HEK293 (cell line): ENCODE results near the gene S100A11.
A peak's percentile ranks its signal among the peaks of the same experiment; 100 is the strongest.

Experiments
- CTCF ChIA-PET: fragments of 350-600 bp; formaldehyde crosslinking; extraction: SDS; loops from one replicate; lab custom pipeline; 2021; ENCODE audit warnings: antibody characterized with exemption; lab: Yijun Ruan, JAX
- POLR2A ChIA-PET: fragments of 300-600 bp; formaldehyde crosslinking; extraction: SDS; loops from one replicate; lab custom pipeline; 2020; ENCODE audit warnings: antibody characterized with exemption, inconsistent platforms; lab: Yijun Ruan, JAX
- H3K27ac ChIP-seq: fragments of 200-500 bp; sonication (Bioruptor generic); 2 replicates; pipeline ENCODE4 v1.5.1; 2014; ENCODE audit warnings: low read depth, low read length, control low read depth, inconsistent platforms; ENCODE audit errors: extremely low read depth
- H3K36me3 ChIP-seq, 2 experiments: fragments of 200-500 bp in 1 of 2; sonication (Bioruptor generic) in 1 of 2; 1 replicate in 1 of 2; 2 replicates in 1 of 2; pipeline ENCODE4 v1.5.1; 2014 to 2017; ENCODE audit warnings: inconsistent platforms in 2 of 2, low read length in 2 of 2; ENCODE audit not compliant: control insufficient read depth in 2 of 2, insufficient read depth in 1 of 2
- H3K4me1 ChIP-seq: fragments of 200-500 bp; sonication (Bioruptor generic); 2 replicates; pipeline ENCODE4 v1.5.1; 2014; ENCODE audit warnings: mild to moderate bottlenecking, low read length, inconsistent platforms; ENCODE audit not compliant: control insufficient read depth, insufficient read depth
- H3K4me3 ChIP-seq: 2 replicates; pipeline ENCODE4 v1.5.1; 2011; ENCODE audit warnings: low read depth, mild to moderate bottlenecking, control low read depth, low read length, moderate library complexity
- H3K9me3 ChIP-seq: fragments of 200-500 bp; sonication (Bioruptor generic); 2 replicates; pipeline ENCODE4 v1.5.1; 2014; ENCODE audit warnings: low read depth, low read length, inconsistent platforms; ENCODE audit not compliant: control insufficient read depth, insufficient read depth
- BCL11A ChIP-seq: fragments of 450-650 bp; formaldehyde crosslinking; IDR thresholded peaks from 2 replicates; pipeline ENCODE4 v1.5.1; 2016; ENCODE audit warnings: low read depth, missing biosample characterization, missing genetic modification characterization
- EGR2 ChIP-seq: fragments of 450-650 bp; formaldehyde crosslinking; IDR thresholded peaks from 2 replicates; pipeline ENCODE4 v1.5.1; 2016; ENCODE audit warnings: low read depth, missing biosample characterization, missing genetic modification characterization
- GLIS1 ChIP-seq: fragments of 450-650 bp; formaldehyde crosslinking; IDR thresholded peaks from 2 replicates; pipeline ENCODE4 v1.5.1; 2016; ENCODE audit warnings: missing biosample characterization, missing genetic modification characterization
- KLF1 ChIP-seq: fragments of 450-650 bp; formaldehyde crosslinking; IDR thresholded peaks from 2 replicates; pipeline ENCODE4 v1.5.1; 2016; ENCODE audit warnings: missing biosample characterization, missing genetic modification characterization
- MEIS1 ChIP-seq: sonication (generic); formaldehyde crosslinking; IDR thresholded peaks from 2 replicates; pipeline ENCODE4 v1.8.1; 2022; ENCODE audit warnings: missing genetic modification reagents, mild to moderate bottlenecking, borderline replicate concordance
- RBAK ChIP-seq: fragments of 450-650 bp; formaldehyde crosslinking; IDR thresholded peaks from 2 replicates; pipeline ENCODE4 v1.5.1; 2016; ENCODE audit warnings: missing biosample characterization, missing genetic modification characterization
- SP2 ChIP-seq: fragments of 450-650 bp; formaldehyde crosslinking; IDR thresholded peaks from 2 replicates; pipeline ENCODE4 v1.5.1; 2016; ENCODE audit warnings: missing biosample characterization, missing genetic modification characterization
- SP7 ChIP-seq: fragments of 450-650 bp; formaldehyde crosslinking; IDR thresholded peaks from 2 replicates; pipeline ENCODE4 v1.5.1; 2016; ENCODE audit warnings: missing biosample characterization, missing genetic modification characterization
- TCF7L2 ChIP-seq: IDR thresholded peaks from 2 replicates; pipeline ENCODE4 v1.6.1; 2011; ENCODE audit warnings: low read depth, mild to moderate bottlenecking, inconsistent platforms, low read length, moderate library complexity, borderline replicate concordance
- YY1 ChIP-seq: fragments of 450-650 bp; formaldehyde crosslinking; IDR thresholded peaks from 2 replicates; pipeline ENCODE4 v1.5.1; 2018; ENCODE audit warnings: missing biosample characterization, missing genetic modification characterization
- ZBTB1 ChIP-seq: fragments of 450-650 bp; formaldehyde crosslinking; IDR thresholded peaks from 2 replicates; pipeline ENCODE4 v1.5.1; 2016; ENCODE audit warnings: missing biosample characterization, missing genetic modification characterization
- ZBTB20 ChIP-seq: fragments of 450-650 bp; formaldehyde crosslinking; IDR thresholded peaks from 2 replicates; pipeline ENCODE4 v1.5.1; 2016; ENCODE audit warnings: missing biosample characterization, missing genetic modification characterization
- ZBTB7A ChIP-seq: fragments of 450-650 bp; formaldehyde crosslinking; IDR thresholded peaks from 2 replicates; pipeline ENCODE4 v1.5.1; 2016; ENCODE audit warnings: low read depth, missing biosample characterization, missing genetic modification characterization
- ZNF112 ChIP-seq: fragments of 450-650 bp; formaldehyde crosslinking; IDR thresholded peaks from 2 replicates; pipeline ENCODE4 v1.5.0; 2017; ENCODE audit warnings: missing biosample characterization, missing genetic modification characterization
- ZNF133 ChIP-seq: fragments of 450-650 bp; formaldehyde crosslinking; IDR thresholded peaks from 2 replicates; pipeline ENCODE4 v1.5.1; 2016; ENCODE audit warnings: missing biosample characterization, missing genetic modification characterization
- ZNF174 ChIP-seq: fragments of 450-650 bp; formaldehyde crosslinking; IDR thresholded peaks from 2 replicates; pipeline ENCODE4 v1.5.0; 2017; ENCODE audit warnings: missing biosample characterization, mild to moderate bottlenecking, missing genetic modification characterization
- ZNF19 ChIP-seq: fragments of 450-650 bp; formaldehyde crosslinking; IDR thresholded peaks from 2 replicates; pipeline ENCODE4; 2016; ENCODE audit warnings: missing biosample characterization, missing genetic modification characterization, low read depth
- ZNF214 ChIP-seq: fragments of 450-650 bp; formaldehyde crosslinking; IDR thresholded peaks from 2 replicates; pipeline ENCODE4 v1.5.1; 2017; ENCODE audit warnings: missing biosample characterization, mild to moderate bottlenecking, missing genetic modification characterization, borderline replicate concordance
- ZNF24 ChIP-seq: fragments of 450-650 bp; formaldehyde crosslinking; IDR thresholded peaks from 2 replicates; pipeline ENCODE4 v1.5.1; 2016; ENCODE audit warnings: missing biosample characterization, missing genetic modification characterization
- ZNF341 ChIP-seq: fragments of 450-650 bp; formaldehyde crosslinking; IDR thresholded peaks from 2 replicates; pipeline ENCODE4; 2016; ENCODE audit warnings: low read depth, missing biosample characterization, missing genetic modification characterization
- ZNF548 ChIP-seq: fragments of 450-650 bp; formaldehyde crosslinking; IDR thresholded peaks from 2 replicates; pipeline ENCODE4 v1.5.1; 2016; ENCODE audit warnings: missing biosample characterization, missing genetic modification characterization
- ZNF549 ChIP-seq: fragments of 450-650 bp; IDR thresholded peaks from 2 replicates; pipeline ENCODE4 v1.5.1; 2018; ENCODE audit warnings: missing biosample characterization, missing genetic modification characterization, mild to moderate bottlenecking, inconsistent platforms, moderate library complexity
- ZNF555 ChIP-seq: fragments of 450-650 bp; formaldehyde crosslinking; conservative IDR thresholded peaks from 2 replicates; pipeline ENCODE4 v1.5.1; 2017; ENCODE audit warnings: missing biosample characterization, mild to moderate bottlenecking, missing genetic modification characterization, inconsistent platforms
- ZNF623 ChIP-seq: fragments of 450-650 bp; formaldehyde crosslinking; IDR thresholded peaks from 2 replicates; pipeline ENCODE4 v1.5.1; 2016; ENCODE audit warnings: missing biosample characterization, missing genetic modification characterization
- ZNF670 ChIP-seq: fragments of 450-650 bp; formaldehyde crosslinking; IDR thresholded peaks from 2 replicates; pipeline ENCODE4 v1.5.1; 2016; ENCODE audit warnings: missing biosample characterization, missing genetic modification characterization, low read depth
- ZNF701 ChIP-seq: fragments of 450-650 bp; formaldehyde crosslinking; IDR thresholded peaks from 2 replicates; pipeline ENCODE4 v1.5.1; 2016; ENCODE audit warnings: missing biosample characterization, missing genetic modification characterization
- ZNF707 ChIP-seq: fragments of 450-650 bp; formaldehyde crosslinking; IDR thresholded peaks from 2 replicates; pipeline ENCODE4 v1.5.1; 2016; ENCODE audit warnings: missing biosample characterization, missing genetic modification characterization
- ZNF843 ChIP-seq: fragments of 450-650 bp; formaldehyde crosslinking; IDR thresholded peaks from 2 replicates; pipeline ENCODE4 v1.5.1; 2016; ENCODE audit warnings: missing biosample characterization, missing genetic modification characterization
- ZSCAN30 ChIP-seq: fragments of 450-650 bp; IDR thresholded peaks from 2 replicates; pipeline ENCODE4 v1.5.1; 2018; ENCODE audit warnings: missing biosample characterization, mild to moderate bottlenecking, missing genetic modification characterization, moderate library complexity
- TF ChIP-seq, protein P1 (sequence below): fragments of 450-650 bp; formaldehyde crosslinking; IDR thresholded peaks from 2 replicates; pipeline ENCODE4 v1.5.1; 2017; ENCODE audit warnings: missing biosample characterization, missing genetic modification characterization
- TF ChIP-seq, protein P2 (sequence below): fragments of 450-650 bp; formaldehyde crosslinking; IDR thresholded peaks from 2 replicates; pipeline ENCODE4 v1.5.1; 2016; ENCODE audit warnings: missing biosample characterization, missing genetic modification characterization
- TF ChIP-seq, protein P3 (sequence below): fragments of 450-650 bp; formaldehyde crosslinking; IDR thresholded peaks from 2 replicates; pipeline ENCODE4 v1.5.1; 2016; ENCODE audit warnings: missing biosample characterization, missing genetic modification characterization
- TF ChIP-seq, protein P4 (sequence below): fragments of 450-650 bp; formaldehyde crosslinking; conservative IDR thresholded peaks from 2 replicates; pipeline ENCODE4 v1.5.1; 2016; ENCODE audit warnings: low read depth, missing biosample characterization, missing genetic modification characterization

Gene S100A11

DNA sequence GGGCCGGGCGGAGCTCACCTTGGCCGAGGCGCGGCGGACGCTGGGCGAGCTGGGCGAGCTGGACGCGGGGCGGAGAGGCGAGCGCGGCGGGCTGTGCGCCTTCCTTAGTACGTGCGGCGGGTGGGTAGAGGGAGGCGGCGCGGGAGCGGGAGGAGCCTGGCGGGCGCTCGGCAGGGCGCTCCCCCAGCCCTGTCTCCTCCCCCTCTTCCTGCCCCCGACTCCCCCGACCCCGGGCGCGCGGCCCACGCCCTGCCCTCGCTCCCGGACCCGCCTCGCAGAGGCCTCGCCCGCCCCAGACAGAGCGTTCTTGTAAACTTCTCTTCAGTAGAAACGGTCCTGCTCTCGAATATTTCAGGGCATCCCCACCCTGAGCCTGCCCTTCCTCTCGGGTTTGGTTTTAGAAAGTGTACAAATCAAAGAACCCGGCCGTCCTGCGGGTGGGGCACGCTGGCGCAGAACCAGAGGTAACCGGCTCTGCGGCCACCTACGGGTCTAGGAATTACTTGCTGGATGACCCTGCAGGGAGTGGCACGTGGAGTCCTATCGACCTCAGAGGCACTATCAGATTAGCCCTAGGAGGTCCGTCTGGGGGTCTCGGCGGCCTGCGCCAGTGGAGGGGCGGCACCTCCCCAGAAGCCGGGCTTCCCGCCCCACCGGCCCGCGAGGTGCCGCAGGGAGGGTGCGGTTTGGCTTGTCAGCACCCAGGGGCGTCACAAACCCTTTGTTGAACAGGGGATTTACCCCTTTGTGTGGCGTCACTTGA is 42.9 kb downstream of the S100A11 start, which contains the start of gene S100A10:
Gene S100A10 (minus strand): TSS at position 126 of the 763 bp plus-strand sequence. CDS start 7,629 bp downstream, outside the sequence.
- no peaks in the 10 kb centered on the region for H3K36me3 ChIP-seq
- H3K4me3 ChIP-seq, result peak within 1 kb of the TSS; percentile 79
- no peaks in the 10 kb centered on the region for H3K9me3 ChIP-seq
- POLR2A ChIA-PET, result interaction anchor here (2.0 to 3.2 kb wide), 5 partner anchors 17 to 454 kb away, joined by 5 to 15 read pairs (median 7); partner anchors contain the start of gene TUFT1
- CTCF ChIA-PET, result interaction anchor here (0.6 to 9.3 kb wide), 6 partner anchors 8 to 1604 kb away, joined by 4 to 131 read pairs (median 7); no protein-coding TSS in a partner anchor
- H3K27ac ChIP-seq, result peak within 1 kb of the TSS; percentile 90
- peaks cover 34% of the 10 kb centered on the region for H3K4me1 ChIP-seq
- TF ChIP-seq BCL11A (tag by site-specific recombination), result no peak
- no peak for TF ChIP-seq ZSCAN30 (tag by site-specific recombination)
- TF ChIP-seq ZNF341 (tag by site-specific recombination), result peak; percentile 82
- TF ChIP-seq ZNF133 (tag by site-specific recombination), result no peak
- peak; percentile 32; the same call in 1 of the 2 replicates for TF ChIP-seq EGR2 (tag by site-specific recombination)
- no peak for TF ChIP-seq ZNF112 (tag by site-specific recombination)
- no peak for TF ChIP-seq ZNF24 (tag by site-specific recombination)
- no peak for TF ChIP-seq ZNF701 (tag by site-specific recombination)
- no peak for TF ChIP-seq ZBTB1 (tag by site-specific recombination)
- TF ChIP-seq RBAK, result no peak
- no peak for TF ChIP-seq ZBTB20
- TF ChIP-seq, protein P1, sequence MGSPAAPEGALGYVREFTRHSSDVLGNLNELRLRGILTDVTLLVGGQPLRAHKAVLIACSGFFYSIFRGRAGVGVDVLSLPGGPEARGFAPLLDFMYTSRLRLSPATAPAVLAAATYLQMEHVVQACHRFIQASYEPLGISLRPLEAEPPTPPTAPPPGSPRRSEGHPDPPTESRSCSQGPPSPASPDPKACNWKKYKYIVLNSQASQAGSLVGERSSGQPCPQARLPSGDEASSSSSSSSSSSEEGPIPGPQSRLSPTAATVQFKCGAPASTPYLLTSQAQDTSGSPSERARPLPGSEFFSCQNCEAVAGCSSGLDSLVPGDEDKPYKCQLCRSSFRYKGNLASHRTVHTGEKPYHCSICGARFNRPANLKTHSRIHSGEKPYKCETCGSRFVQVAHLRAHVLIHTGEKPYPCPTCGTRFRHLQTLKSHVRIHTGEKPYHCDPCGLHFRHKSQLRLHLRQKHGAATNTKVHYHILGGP (tag by site-specific recombination), result no peak
- TF ChIP-seq TCF7L2, result peak; percentile 39; the same call in 1 of the 2 replicates
- TF ChIP-seq ZNF843 (tag by site-specific recombination), result no peak
- no peak for TF ChIP-seq ZNF623 (tag by site-specific recombination)
- TF ChIP-seq SP7 (tag by site-specific recombination), result peak; percentile 44; the same call in 1 of the 2 replicates
- TF ChIP-seq, protein P2, sequence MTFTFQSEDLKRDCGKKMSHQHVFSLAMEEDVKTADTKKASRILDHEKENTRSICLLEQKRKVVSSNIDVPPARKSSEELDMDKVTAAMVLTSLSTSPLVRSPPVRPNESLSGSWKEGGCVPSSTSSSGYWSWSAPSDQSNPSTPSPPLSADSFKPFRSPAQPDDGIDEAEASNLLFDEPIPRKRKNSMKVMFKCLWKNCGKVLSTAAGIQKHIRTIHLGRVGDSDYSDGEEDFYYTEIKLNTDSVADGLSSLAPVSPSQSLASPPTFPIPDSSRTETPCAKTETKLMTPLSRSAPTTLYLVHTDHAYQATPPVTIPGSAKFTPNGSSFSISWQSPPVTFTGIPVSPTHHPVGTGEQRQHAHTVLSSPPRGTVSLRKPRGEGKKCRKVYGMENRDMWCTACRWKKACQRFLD (tag by site-specific recombination), result no peak
- TF ChIP-seq ZNF707 (tag by site-specific recombination), result no peak
- peak; percentile 89 for TF ChIP-seq KLF1 (tag by site-specific recombination)
- TF ChIP-seq ZNF549 (tag by site-specific recombination), result no peak
- no peak for TF ChIP-seq YY1 (tag by site-specific recombination)
- TF ChIP-seq, protein P3, sequence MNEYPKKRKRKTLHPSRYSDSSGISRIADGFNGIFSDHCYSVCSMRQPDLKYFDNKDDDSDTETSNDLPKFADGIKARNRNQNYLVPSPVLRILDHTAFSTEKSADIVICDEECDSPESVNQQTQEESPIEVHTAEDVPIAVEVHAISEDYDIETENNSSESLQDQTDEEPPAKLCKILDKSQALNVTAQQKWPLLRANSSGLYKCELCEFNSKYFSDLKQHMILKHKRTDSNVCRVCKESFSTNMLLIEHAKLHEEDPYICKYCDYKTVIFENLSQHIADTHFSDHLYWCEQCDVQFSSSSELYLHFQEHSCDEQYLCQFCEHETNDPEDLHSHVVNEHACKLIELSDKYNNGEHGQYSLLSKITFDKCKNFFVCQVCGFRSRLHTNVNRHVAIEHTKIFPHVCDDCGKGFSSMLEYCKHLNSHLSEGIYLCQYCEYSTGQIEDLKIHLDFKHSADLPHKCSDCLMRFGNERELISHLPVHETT (tag by site-specific recombination), result no peak
- peak; percentile 90 for TF ChIP-seq GLIS1 (tag by site-specific recombination)
- TF ChIP-seq ZNF555 (tag by site-specific recombination), result no peak
- TF ChIP-seq, protein P4, sequence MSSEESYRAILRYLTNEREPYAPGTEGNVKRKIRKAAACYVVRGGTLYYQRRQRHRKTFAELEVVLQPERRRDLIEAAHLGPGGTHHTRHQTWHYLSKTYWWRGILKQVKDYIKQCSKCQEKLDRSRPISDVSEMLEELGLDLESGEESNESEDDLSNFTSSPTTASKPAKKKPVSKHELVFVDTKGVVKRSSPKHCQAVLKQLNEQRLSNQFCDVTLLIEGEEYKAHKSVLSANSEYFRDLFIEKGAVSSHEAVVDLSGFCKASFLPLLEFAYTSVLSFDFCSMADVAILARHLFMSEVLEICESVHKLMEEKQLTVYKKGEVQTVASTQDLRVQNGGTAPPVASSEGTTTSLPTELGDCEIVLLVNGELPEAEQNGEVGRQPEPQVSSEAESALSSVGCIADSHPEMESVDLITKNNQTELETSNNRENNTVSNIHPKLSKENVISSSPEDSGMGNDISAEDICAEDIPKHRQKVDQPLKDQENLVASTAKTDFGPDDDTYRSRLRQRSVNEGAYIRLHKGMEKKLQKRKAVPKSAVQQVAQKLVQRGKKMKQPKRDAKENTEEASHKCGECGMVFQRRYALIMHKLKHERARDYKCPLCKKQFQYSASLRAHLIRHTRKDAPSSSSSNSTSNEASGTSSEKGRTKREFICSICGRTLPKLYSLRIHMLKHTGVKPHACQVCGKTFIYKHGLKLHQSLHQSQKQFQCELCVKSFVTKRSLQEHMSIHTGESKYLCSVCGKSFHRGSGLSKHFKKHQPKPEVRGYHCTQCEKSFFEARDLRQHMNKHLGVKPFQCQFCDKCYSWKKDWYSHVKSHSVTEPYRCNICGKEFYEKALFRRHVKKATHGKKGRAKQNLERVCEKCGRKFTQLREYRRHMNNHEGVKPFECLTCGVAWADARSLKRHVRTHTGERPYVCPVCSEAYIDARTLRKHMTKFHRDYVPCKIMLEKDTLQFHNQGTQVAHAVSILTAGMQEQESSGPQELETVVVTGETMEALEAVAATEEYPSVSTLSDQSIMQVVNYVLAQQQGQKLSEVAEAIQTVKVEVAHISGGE (tag by site-specific recombination), result no peak
- TF ChIP-seq MEIS1, result no peak
- no peak for TF ChIP-seq ZNF548 (tag by site-specific recombination)
- TF ChIP-seq ZNF670 (tag by site-specific recombination), result no peak
- TF ChIP-seq ZNF174 (tag by site-specific recombination), result no peak
- TF ChIP-seq ZBTB7A (tag by site-specific recombination), result no peak
- no peak for TF ChIP-seq ZNF214 (tag by site-specific recombination)
- TF ChIP-seq ZNF19, result no peak
- peak; percentile 12; the same call in 1 of the 2 replicates for TF ChIP-seq SP2 (tag by site-specific recombination)
